T47D (cell line): Measurements from ENCODE around the gene NOL7.

Source experiments
- DNase-seq, 2 experiments: peaks; one replicate each; pipeline versions ENCODE4 v3.0.0 to v3.0.0-alpha.2; 2011 to 2012; ENCODE audit warnings: low read depth in 1 of 2, low spot score in 1 of 2
- JUND ChIP-seq: IDR thresholded peaks from 2 replicates; pipeline ENCODE4 v1.6.1; 2012; ENCODE audit warnings: low read depth
- in situ Hi-C: cut with HindIII; loops from 2 replicates; pipeline ENCODE4 v1.10.0; 2016; ENCODE audit warnings: low sequenced_read_pairs, low pct_unique_long_range_greater_than_20kb

The NOL7 gene

GRCh38 chr6:13641315-13641714, 26.2 kb downstream of the NOL7 start:
- DNase-seq = no peak
- TF ChIP-seq JUND = no peak
- in situ Hi-C loops = no loop called here

- in situ Hi-C loops = no loop called here
- no peak for DNase-seq
- TF ChIP-seq JUND = no peak
Measured at GRCh38 chr6:13643125-13643524, 28.0 kb downstream of the NOL7 start.

DNA sequence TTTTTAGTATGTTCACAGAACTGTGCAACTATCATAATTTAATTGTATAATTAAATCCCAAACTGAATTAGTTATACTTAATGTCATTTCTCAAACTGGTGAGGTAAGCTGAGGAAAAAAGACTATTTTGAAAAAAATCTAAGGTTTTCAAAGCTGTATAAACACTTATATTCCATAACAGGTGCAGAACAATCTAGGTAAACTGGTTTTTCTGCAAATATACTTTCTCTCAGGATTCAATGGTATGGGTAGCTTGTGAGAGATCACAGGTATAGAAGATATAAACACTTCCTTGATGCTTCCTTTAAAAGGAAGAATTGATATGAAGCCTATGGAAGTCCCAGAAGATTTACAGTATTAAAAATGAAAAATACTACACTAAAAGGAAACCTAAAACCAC, 33.7 kb downstream of the NOL7 start:
- TF ChIP-seq JUND = no peak
- in situ Hi-C loops = no loop called here
- DNase-seq = peak in 1 of 2 experiments; percentile 49

- in situ Hi-C loops = no loop called here
- TF ChIP-seq JUND = no peak
- no peak for DNase-seq
Measured at GRCh38 chr6:13649393-13649792, 34.3 kb downstream of the NOL7 start.

DNA sequence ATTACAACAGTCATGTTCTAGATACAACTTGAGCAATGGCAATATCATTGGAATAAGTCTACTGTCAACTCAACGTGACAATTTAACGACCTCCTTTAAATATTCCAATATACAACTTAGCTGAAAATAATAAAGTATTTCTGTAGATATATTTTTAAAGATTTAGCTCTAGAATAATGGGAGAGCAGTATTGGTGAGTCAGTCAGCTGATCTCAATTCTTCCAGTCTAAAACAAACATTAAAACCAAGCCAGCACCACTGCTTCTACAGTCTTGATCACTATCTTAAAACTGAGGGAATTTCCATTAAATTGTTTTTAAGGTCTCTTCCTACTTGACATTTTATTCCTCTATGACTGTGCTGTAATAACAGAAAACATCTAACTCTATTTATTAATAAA, 38.2 kb downstream of the NOL7 start:
- DNase-seq = peak; percentile 8 to 19
- in situ Hi-C loops = no loop called here
- TF ChIP-seq JUND = no peak

DNA sequence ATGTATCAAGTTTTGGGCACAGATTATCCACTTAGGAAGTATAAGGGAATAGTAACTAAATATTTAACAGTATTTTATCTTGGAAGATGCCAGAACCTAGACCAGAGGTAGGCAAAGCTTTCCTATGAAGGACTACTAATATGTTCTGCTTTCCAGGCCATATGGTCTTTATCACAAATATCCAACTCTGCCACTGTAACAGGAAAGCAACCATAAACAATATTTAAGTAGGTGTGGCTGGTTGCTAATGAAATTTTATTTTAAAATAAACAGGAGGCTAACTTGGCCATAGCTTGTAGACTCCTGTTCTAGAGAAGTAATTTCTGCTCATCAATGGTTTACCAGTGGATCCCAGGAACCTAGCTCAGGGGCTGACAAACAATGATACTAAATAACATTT, 39.4 kb downstream of the NOL7 start:
- no peak for DNase-seq
- in situ Hi-C loops = no loop called here

DNA sequence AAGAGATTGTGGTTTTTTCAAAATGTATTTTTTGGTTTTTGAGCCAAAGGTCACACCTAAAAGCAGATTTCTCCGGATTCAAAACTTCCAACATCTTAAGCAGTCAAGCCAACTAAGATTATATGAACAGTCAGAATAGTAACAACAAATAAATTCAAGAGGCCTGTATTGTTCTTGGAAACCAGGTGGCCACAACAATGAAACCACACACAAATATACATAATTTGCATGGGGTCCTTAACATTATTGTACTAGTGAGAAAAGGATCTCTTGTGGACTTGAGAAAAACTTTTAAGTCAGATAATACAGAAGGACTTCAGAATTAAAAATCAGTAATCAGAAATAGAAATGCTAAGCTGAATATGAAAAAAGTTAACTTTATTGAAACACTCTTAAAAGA, 40.6 kb downstream of the NOL7 start:
- in situ Hi-C loops = no loop called here
- no peak for TF ChIP-seq JUND
- no peak for DNase-seq

More for the DNA sequence above, 39.4 kb downstream of the NOL7 start:
- no peak for TF ChIP-seq JUND

DNA sequence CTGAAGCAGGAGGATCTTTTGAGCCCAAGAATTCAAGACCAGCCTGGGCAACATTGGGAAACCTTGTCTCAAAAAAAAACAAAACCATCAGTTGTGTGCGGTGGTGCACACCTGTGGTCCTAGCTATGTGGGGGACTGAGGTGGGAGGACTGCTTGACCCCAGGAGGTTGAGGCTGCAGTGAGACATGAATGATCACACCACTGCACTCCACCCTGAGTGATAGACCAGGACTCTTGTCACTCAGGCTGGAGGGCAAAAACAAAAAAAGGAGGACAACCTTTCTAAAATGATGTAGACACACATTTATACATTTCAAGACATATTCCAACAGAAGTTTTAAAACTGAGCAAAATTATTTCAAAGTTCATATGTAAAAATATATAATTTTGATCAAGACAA, 45.1 kb downstream of the NOL7 start:
- DNase-seq = no peak
- in situ Hi-C loops = no loop called here
- no peak for TF ChIP-seq JUND

DNA sequence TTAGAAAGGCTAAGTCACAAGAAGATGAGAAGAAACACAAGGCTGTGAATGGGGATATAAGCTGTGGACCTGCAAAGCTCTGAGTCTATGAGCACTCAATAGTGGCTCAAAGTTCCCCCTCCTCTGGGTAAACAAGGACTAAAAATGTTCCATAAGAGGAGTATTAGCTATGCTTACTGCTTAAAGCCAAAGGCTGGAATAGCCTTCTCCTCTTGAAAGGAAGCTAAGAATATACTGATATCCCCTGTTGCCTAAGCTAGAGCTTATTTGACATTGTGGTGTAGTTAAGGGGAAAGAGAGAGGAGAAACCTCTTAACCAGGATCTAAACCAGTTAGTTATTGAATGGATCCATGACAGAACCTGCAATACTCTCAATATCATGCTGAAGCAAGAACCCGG, 45.8 kb downstream of the NOL7 start:
- in situ Hi-C loops = no loop called here
- DNase-seq = no peak
- TF ChIP-seq JUND = no peak

- DNase-seq = no peak
- TF ChIP-seq JUND = no peak
- in situ Hi-C loops = no loop called here
Measured at GRCh38 chr6:13661647-13662046, 46.5 kb downstream of the NOL7 start.

DNA sequence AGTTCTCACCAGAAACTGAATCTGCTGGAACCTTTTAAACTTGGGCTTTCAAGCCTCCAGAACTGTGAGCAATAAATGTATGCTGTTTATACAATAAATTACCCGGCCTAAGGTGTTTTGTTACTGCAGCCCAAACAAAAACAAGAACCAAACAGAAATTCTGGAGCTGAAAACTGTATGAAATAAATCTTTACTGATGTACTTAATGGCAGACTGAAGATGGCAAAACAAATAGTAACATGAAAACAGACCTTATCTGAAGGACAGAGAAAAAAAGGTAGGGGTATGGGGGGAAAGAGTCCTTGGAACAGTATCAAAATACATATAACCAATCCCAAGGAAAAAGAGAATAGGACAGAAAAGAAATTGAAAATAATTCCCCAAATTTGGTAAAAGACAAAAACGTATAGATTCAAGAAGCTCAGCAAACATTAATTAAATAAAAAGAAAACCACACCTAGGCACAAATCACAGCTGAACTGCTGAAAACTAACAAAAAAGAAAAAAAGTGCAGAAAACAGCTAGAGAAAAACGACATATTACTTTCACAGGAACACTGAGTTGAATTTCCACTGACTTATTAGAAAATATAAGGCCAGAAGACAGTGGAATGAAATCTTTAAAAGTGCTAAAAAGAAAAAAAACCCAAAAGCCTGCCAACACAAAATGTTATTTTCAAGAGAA, 47.7 kb downstream of the NOL7 start:
- DNase-seq = no peak
- TF ChIP-seq JUND = no peak
- in situ Hi-C loops = no loop called here

- TF ChIP-seq JUND = no peak
- in situ Hi-C loops = no loop called here
Measured at GRCh38 chr6:13663986-13664385, 48.9 kb downstream of the NOL7 start.

GRCh38 chr6:13664703-13665352, 49.7 kb downstream of the NOL7 start:
- no peak for DNase-seq
- TF ChIP-seq JUND = no peak
- in situ Hi-C loops = no loop called here

More at GRCh38 chr6:13663986-13664385, 48.9 kb downstream of the NOL7 start:
- DNase-seq = no peak
